PC-9 (cell line): Measurements from ENCODE around the gene PRPF38B. TPM values are rescaled to one million over a fixed set of nuclear protein-coding genes. Genes with fewer than 3 reads are reported as not detected.
A peak's percentile ranks its signal among the peaks of the same experiment; 100 is the strongest.

Source experiments
- BruUV-seq: library from RNA; stranded (reverse); fragments of 400-500 nt; replicated peaks from 2 replicates; lab custom pipeline; 2021; lab: Mats Ljungman, UMichigan
- CTCF ChIA-PET: fragments of 300-600 bp; sonication (Branson Sonifier 250); formaldehyde crosslinking; loops from one replicate; lab custom pipeline; 2022; ENCODE audit warnings: antibody characterized with exemption; lab: Charles Lee
- POLR2A ChIA-PET: fragments of 300-600 bp; sonication (Branson Sonifier 250); formaldehyde crosslinking; loops from one replicate; lab custom pipeline; 2022; ENCODE audit warnings: antibody characterized with exemption; ENCODE audit not compliant: unreplicated experiment; lab: Charles Lee
- DNase-seq, 2 experiments: peaks; one replicate each; pipeline versions ENCODE4 v3.0.0 to v3.0.0-alpha.2; 2015 to 2022; ENCODE audit warnings: mixed read lengths in 1 of 2
- H2AFZ ChIP-seq: fragments of 200-600 bp; sonication (generic); 2 replicates; pipeline ENCODE4 v1.8.1; 2017; ENCODE audit warnings: antibody characterized with exemption
- H3F3A ChIP-seq: fragments of 200-600 bp; sonication (generic); 2 replicates; pipeline ENCODE4 v1.8.1; 2017; ENCODE audit warnings: antibody characterized with exemption, mild to moderate bottlenecking, low read depth; ENCODE audit not compliant: insufficient read depth
- H3K27ac ChIP-seq: fragments of 200-600 bp; sonication (generic); 2 replicates; pipeline ENCODE4 v1.6.1; 2016; ENCODE audit warnings: mixed run types
- H3K27me3 ChIP-seq: fragments of 200-600 bp; sonication (generic); 2 replicates; pipeline ENCODE4 v1.6.1; 2016; ENCODE audit warnings: low read depth, mixed run types; ENCODE audit not compliant: insufficient read depth
- H3K36me3 ChIP-seq: fragments of 200-600 bp; sonication (generic); 2 replicates; pipeline ENCODE4 v1.6.1; 2016; ENCODE audit warnings: low read depth, mixed run types
- H3K4me1 ChIP-seq: fragments of 200-600 bp; sonication (generic); replicated peaks from 2 replicates; pipeline ENCODE4 v1.6.1; 2016; ENCODE audit warnings: mixed run types; ENCODE audit not compliant: insufficient read depth
- H3K4me2 ChIP-seq: fragments of 200-600 bp; sonication (generic); 2 replicates; pipeline ENCODE4 v1.6.1; 2017; ENCODE audit warnings: mixed run types
- H3K4me3 ChIP-seq: fragments of 200-600 bp; sonication (generic); 2 replicates; pipeline ENCODE4 v1.6.1; 2016; ENCODE audit warnings: mixed run types
- H3K79me2 ChIP-seq: fragments of 200-600 bp; sonication (generic); 2 replicates; pipeline ENCODE4 v1.6.1; 2017; ENCODE audit warnings: low read depth, mixed run types
- H3K9me2 ChIP-seq: fragments of 200-600 bp; sonication (generic); 2 replicates; pipeline ENCODE4 v1.8.1; 2017; ENCODE audit warnings: mild to moderate bottlenecking; ENCODE audit not compliant: insufficient read depth
- H3K9me3 ChIP-seq: fragments of 200-600 bp; sonication (generic); 2 replicates; pipeline ENCODE4 v1.8.1; 2016; ENCODE audit warnings: low read depth; ENCODE audit not compliant: insufficient read depth
- H4K20me1 ChIP-seq: fragments of 200-600 bp; sonication (generic); 2 replicates; pipeline ENCODE4 v1.8.1; 2017; ENCODE audit not compliant: insufficient read depth
- EZH2 ChIP-seq: fragments of 200-600 bp; sonication (generic); IDR thresholded peaks from 2 replicates; pipeline ENCODE4 v1.8.0; 2017; ENCODE audit warnings: antibody characterized with exemption, low read depth
- intact Hi-C: fragments of 100-400 bp; cut with micrococcal nuclease; formaldehyde crosslinking; loops from one replicate; pipeline ENCODE4 v1.10.0; 2022; ENCODE audit not compliant: unreplicated experiment
- total RNA-seq: library from RNA; stranded (reverse); gene quantifications from 2 replicates; pipeline ENCODE4 v1.2.3, GENCODE V29; 2021
- TF ChIP-seq, protein P1 (sequence below): fragments of 200-600 bp; sonication (generic); conservative IDR thresholded peaks from 2 replicates; pipeline ENCODE4 v1.6.1; 2017; ENCODE audit warnings: mixed run types, antibody characterized with exemption, mild to moderate bottlenecking, moderate library complexity

The PRPF38B gene
- total RNA-seq, 1 experiment from 2014 or later, result 48.9 TPM

DNA sequence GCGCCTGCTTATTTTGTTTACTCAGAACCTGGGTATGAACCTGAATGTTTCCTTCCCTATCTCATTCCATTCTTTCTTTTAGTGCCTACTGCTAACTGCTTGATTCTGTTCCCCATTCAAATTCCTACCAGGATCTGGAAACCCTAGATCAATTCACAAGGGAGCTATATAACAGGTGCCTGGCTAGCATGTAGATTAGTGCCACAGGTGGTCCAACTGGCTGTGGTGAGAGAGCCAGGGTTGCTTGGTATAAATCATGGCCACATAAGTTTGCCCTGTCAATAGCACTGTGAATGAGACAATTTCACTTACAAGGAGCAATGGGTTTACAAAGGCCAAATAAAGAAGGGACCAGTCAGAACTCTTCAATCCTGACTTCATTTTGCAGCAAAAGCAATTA is 6.6 kb upstream of the PRPF38B start:
- no peak overlapping the region for H3K27ac ChIP-seq
- H3K79me2 ChIP-seq, result no peaks in the 10 kb centered on the region
- no peak for TF ChIP-seq EZH2
- TF ChIP-seq, protein P1, sequence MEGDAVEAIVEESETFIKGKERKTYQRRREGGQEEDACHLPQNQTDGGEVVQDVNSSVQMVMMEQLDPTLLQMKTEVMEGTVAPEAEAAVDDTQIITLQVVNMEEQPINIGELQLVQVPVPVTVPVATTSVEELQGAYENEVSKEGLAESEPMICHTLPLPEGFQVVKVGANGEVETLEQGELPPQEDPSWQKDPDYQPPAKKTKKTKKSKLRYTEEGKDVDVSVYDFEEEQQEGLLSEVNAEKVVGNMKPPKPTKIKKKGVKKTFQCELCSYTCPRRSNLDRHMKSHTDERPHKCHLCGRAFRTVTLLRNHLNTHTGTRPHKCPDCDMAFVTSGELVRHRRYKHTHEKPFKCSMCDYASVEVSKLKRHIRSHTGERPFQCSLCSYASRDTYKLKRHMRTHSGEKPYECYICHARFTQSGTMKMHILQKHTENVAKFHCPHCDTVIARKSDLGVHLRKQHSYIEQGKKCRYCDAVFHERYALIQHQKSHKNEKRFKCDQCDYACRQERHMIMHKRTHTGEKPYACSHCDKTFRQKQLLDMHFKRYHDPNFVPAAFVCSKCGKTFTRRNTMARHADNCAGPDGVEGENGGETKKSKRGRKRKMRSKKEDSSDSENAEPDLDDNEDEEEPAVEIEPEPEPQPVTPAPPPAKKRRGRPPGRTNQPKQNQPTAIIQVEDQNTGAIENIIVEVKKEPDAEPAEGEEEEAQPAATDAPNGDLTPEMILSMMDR, result no peak
- no peaks in the 10 kb centered on the region for H3K9me2 ChIP-seq
- no peak overlapping the region for H2AFZ ChIP-seq
- no peak for DNase-seq
- H4K20me1 ChIP-seq, result no peaks in the 10 kb centered on the region
- intact Hi-C loops, result no loop called here
- no TSS peak for BruUV-seq
- H3K4me3 ChIP-seq, result no peak overlapping the region
- ChIA-PET CTCF (no interaction called here), POLR2A (no interaction called here)
- peaks cover 4% of the 10 kb centered on the region for H3F3A ChIP-seq
- peaks cover 9% of the 10 kb centered on the region; the same call in 1 of the 2 replicates for H3K4me1 ChIP-seq
- no peaks in the 10 kb centered on the region for H3K36me3 ChIP-seq
- H3K4me2 ChIP-seq, result no peak overlapping the region
- no peaks in the 10 kb centered on the region for H3K9me3 ChIP-seq
- no peaks in the 10 kb centered on the region for H3K27me3 ChIP-seq

DNA sequence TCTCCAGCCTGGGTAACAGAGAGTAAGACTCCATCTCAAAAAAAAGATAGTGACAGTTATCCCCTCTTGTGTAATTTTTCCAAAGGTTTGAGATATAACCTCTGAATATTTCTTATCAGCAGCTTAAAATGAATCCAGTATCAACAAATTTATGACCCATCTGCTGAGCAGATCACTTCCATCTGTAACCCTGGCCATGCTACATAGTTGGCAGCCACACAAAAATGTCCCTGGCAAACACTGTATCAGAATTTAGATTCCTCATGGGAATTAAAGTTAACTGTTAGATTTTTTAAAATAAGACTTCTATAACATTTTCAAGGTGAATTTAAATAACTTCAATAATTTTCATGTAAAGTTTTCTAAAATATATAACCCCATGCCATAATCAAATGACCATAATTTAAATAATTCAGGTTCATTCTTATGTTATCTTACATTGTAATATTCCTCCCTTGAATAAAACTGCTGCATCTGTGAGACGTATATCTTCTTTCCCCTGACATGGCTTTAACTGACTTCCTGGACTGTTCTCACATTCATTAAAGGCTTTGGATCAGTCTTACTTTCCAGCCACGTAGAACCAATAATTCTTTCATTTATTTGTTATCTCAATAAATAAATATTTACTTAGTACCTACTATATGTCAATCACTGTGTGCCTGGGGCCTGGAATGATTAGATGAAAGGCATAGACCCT is 5.3 kb upstream of the PRPF38B start:
- Histone ChIP-seq H3K9me2 (no peaks in the 10 kb centered on the region), H3K4me1 (peaks cover 12% of the 10 kb centered on the region), H3K27me3 (no peaks in the 10 kb centered on the region), H4K20me1 (no peaks in the 10 kb centered on the region), H3K27ac (no peak overlapping the region), H3K9me3 (no peaks in the 10 kb centered on the region), H3K4me3 (no peak overlapping the region), H3K4me2 (no peak overlapping the region), H3K36me3 (no peaks in the 10 kb centered on the region), H2AFZ (no peak overlapping the region), H3K79me2 (peaks cover 12% of the 10 kb centered on the region), H3F3A (peaks cover 4% of the 10 kb centered on the region)
- intact Hi-C loops, result no loop called here
- TF ChIP-seq EZH2, result no peak
- TF ChIP-seq, protein P1, result no peak
- POLR2A ChIA-PET, result no interaction called here
- BruUV-seq, result no TSS peak
- DNase-seq, result no peak
- CTCF ChIA-PET, result interaction anchor here (0.6 kb wide), 1 partner anchor 103 kb away, joined by 3 read pairs; no protein-coding TSS in a partner anchor

DNA sequence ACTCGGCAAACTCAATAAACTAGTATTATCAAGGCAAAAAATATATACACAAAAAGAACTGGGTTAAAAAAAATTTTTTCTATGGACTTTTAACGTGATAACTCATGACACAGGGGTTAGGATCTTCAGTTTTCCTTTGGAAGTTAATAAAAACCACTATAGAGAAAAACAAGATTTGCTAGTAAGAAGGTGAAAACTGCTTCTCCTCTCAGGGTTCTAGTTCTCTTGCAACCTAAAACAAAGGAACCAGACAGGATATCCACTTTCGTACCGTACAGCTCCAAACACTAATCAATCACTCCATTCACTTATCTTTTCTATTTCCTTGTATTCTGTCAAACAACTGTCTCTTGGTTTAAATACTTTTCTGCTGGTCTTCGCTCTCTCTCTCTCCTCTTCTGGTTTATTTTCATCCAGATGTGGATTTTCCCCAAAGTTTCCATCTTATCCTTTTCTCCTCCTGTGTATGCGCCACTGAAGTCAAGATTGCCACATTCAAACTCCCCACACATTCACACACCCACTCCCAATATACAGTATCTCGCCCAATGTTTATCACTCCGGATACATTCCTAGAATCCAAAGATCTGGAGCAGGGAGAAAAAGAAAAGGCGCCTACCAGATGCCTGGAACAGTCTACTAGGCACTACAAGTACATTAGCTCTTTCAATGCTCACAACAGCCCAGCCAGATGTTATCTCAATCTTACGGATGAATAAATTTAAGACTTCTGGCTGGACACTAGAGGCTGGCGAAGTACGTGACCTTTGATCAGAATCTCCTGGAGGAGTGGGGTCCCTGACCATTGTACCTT is 775 bp upstream of the PRPF38B start:
- BruUV-seq, result TSS peak; percentile 85
- H4K20me1 ChIP-seq, result peaks cover 34% of the 10 kb centered on the region

More for the DNA sequence above, 775 bp upstream of the PRPF38B start:
- H3F3A ChIP-seq, result peaks cover 22% of the 10 kb centered on the region
- ChIA-PET CTCF (interaction anchor here (0.5 kb wide), 1 partner anchor 224 kb away, joined by 4 read pairs; no protein-coding TSS in a partner anchor), POLR2A (interaction anchor here (0.5 to 1.5 kb wide), 5 partner anchors 30 to 909 kb away, joined by 3 to 10 read pairs (median 5); partner anchors contain the start of gene HENMT1)
- H3K36me3 ChIP-seq, result peaks cover 30% of the 10 kb centered on the region
- peak overlapping the region; percentile 93 for H3K4me3 ChIP-seq
- no peak for TF ChIP-seq EZH2
- TF ChIP-seq, protein P1, result no peak
- H3K79me2 ChIP-seq, result peaks cover 56% of the 10 kb centered on the region
- H3K4me2 ChIP-seq, result peak overlapping the region; percentile 86
- no peaks in the 10 kb centered on the region for H3K9me3 ChIP-seq
- peak overlapping the region; percentile 79 for H3K27ac ChIP-seq
- intact Hi-C loops, result loop anchor here (10.0 kb wide), 1 partner anchor 203 kb away; no protein-coding TSS in a partner anchor
- no peaks in the 10 kb centered on the region for H3K27me3 ChIP-seq
- DNase-seq, result peak in 1 of 2 experiments; percentile 57
- H2AFZ ChIP-seq, result peak overlapping the region; percentile 91
- no peaks in the 10 kb centered on the region for H3K9me2 ChIP-seq
- peaks cover 25% of the 10 kb centered on the region for H3K4me1 ChIP-seq
